Activated naive CD4-positive, alpha-beta T cell treated with anti-CD3 and anti-CD28 coated beads, Interleukin-2, amount 10 ng/mL, durations not matched to agents 7 days and 5 days (primary cell): ENCODE data around the gene ALOXE3.

Experiments
- CTCF ChIA-PET: fragments of 350-600 bp; sonication (Branson Sonifier 250); formaldehyde crosslinking; loops from one replicate; lab custom pipeline; 2021; ENCODE audit warnings: antibody characterized with exemption; lab: Charles Lee
- DNase-seq: peaks from one replicate; pipeline ENCODE4 v3.0.0-alpha.2; 2020
- H3K27ac Mint-ChIP-seq: one replicate; pipeline ENCODE4 v1.8.0; 2021; ENCODE audit warnings: mild to moderate bottlenecking, moderate library complexity, mixed read lengths
- H3K27me3 Mint-ChIP-seq: one replicate; pipeline ENCODE4 v1.8.0; 2021; ENCODE audit warnings: mild to moderate bottlenecking, mixed read lengths
- H3K36me3 Mint-ChIP-seq: one replicate; pipeline ENCODE4 v1.8.0; 2021; ENCODE audit warnings: mixed read lengths
- H3K4me1 Mint-ChIP-seq: one replicate; pipeline ENCODE4 v1.8.0; 2021; ENCODE audit warnings: mixed read lengths
- H3K4me3 Mint-ChIP-seq: one replicate; pipeline ENCODE4 v1.8.0; 2021; ENCODE audit warnings: mild to moderate bottlenecking, moderate library complexity, mixed read lengths
- H3K9me3 Mint-ChIP-seq: one replicate; pipeline ENCODE4 v1.8.0; 2021; ENCODE audit warnings: mixed read lengths

Gene ALOXE3

DNA sequence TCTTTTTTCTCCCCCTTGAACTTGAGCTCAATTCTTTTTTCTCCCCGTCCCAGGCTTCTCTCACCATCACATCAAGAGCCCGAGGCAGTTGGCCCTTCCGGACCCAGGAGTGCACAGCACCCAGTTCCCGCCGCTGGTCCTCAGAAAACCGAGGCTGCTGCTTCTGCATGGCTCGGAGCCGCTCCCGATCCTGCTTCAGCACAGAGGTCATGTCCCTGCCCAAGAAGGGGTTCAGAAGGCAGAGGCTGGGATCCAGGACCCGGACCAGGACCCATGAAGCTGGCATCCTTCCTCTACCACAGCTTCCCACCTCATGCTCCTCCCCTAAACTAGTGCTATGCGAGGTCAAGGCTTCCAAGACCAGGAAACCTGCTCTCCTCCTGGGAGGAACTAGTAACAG, 23.4 kb upstream of the ALOXE3 start:
- Mint-ChIP-seq H3K4me3 (no peak overlapping the region), H3K4me1 (peaks cover 8% of the 10 kb centered on the region), H3K9me3 (no peaks in the 10 kb centered on the region), H3K27me3 (peaks cover 3% of the 10 kb centered on the region), H3K36me3 (peaks cover 35% of the 10 kb centered on the region), H3K27ac (peak overlapping the region; percentile 38)
- CTCF ChIA-PET, result interaction anchor here (0.8 to 1.2 kb wide), 2 partner anchors 17 to 23 kb away, joined by 3 read pairs; no protein-coding TSS in a partner anchor
- no peak for DNase-seq

DNA sequence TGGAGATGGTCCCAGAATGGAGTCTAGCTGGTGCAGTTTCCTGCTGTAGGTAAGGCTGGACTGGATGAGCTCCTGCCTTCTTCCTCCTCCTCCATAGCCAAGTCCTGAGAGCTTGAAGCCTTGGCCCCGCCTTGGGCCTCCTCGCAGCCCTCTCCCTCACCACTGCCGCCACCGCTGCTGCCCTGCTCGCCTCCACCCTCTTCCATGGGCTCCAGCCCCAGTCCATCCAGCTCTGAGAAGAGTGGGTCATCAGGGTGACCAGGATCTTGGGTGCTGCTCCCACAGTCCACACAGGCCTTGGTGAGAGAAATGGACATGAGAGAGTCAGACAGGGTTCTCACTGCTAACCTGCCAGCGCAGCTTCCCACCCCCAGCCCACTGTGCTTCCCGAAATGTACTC, 22.7 kb upstream of the ALOXE3 start:
- peaks cover 10% of the 10 kb centered on the region for H3K4me1 Mint-ChIP-seq
- H3K27me3 Mint-ChIP-seq, result peaks cover 10% of the 10 kb centered on the region
- no peak overlapping the region for H3K27ac Mint-ChIP-seq
- no peak for DNase-seq
- H3K36me3 Mint-ChIP-seq, result peaks cover 29% of the 10 kb centered on the region
- CTCF ChIA-PET, result interaction anchor here (0.8 to 1.2 kb wide), 2 partner anchors 16 to 22 kb away, joined by 3 read pairs; no protein-coding TSS in a partner anchor
- H3K9me3 Mint-ChIP-seq, result no peaks in the 10 kb centered on the region
- no peak overlapping the region for H3K4me3 Mint-ChIP-seq

DNA sequence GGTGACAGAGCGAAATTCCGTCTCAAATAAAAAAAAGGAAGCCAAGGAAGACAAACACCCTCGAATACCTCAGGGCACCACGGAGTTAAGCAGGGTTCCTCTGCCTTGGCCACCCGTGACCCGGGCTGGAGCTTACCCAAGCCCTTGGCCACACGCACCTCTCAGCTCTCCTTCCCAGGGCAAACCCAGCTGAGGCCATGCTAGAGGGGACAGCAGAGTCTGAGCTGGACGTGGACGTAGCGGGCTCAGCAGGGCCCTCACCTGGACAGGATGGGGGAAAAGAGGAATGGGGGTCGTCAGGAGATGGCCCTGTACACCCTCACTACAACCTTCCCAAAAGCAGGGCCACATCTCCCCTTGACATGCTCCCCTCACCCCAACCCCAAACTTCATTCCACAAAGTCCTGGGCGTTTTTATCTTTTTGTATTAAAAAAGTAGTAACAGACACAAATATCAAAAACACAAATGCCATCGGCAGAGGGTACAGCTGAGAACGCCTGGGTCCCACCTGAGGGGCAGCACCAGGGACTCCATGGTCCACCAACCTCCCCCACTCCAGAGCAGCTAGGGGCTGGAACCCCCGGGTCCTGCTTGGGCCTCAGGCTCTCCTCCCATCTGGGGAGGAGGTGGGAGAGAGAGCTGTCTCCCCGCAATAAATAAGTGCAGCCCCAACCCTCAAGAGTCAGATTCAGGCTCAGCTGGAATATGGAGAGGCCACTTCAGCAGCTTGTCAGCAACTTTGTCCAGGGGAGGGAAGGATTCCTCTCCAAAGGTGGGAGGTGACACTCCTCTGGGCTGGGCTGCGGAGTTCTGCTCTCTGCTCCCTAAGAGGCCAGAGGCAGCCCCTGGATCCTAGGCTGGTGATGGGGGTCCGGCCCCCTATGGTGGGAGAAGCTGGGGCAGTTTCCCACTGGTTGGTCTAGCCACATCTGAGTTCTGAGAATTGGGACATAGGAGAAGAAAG, 22.0 kb upstream of the ALOXE3 start:
- DNase-seq, result no peak
- Mint-ChIP-seq H3K4me3 (no peak overlapping the region), H3K27ac (no peak overlapping the region), H3K36me3 (peaks cover 26% of the 10 kb centered on the region), H3K9me3 (no peaks in the 10 kb centered on the region), H3K27me3 (peaks cover 10% of the 10 kb centered on the region), H3K4me1 (peaks cover 10% of the 10 kb centered on the region)
- CTCF ChIA-PET, result interaction anchor here (1.2 to 3.2 kb wide), 5 partner anchors 8 to 83 kb away, joined by 3 to 40 read pairs (median 8); no protein-coding TSS in a partner anchor

DNA sequence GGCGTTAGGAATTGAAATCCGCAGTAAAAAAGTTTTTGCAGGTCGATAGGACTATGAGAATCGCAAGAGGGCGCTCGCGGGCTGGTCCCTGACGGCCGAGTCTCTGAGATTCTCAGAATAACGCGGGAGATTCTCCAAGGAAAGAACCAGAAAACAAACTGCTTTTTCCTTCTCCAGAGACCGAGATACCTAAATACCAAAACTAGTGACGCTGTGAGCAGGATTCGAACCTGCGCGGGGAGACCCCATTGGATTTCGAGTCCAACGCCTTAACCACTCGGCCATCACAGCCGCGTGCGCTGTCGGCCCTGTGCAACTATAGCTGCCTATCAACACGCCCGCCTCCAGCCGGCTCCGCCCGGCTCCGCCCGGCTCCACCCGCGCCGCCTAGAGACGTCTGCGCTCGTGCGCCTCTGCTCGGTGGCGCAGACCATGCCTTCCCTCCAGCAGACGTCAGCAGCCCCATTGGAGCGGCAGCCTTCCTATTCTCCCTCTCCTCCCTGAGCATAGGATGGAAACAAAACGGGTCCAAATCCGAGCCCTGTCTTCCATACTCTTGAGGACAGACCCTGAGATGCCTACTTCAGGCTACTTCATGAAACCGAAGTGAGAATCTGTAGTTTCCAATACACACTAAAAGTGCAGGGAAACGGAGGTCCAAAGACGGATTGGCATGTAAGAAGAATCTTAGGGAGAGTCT, 20.5 kb upstream of the ALOXE3 start:
- Mint-ChIP-seq H3K9me3 (no peaks in the 10 kb centered on the region), H3K4me3 (no peak overlapping the region), H3K36me3 (peaks cover 18% of the 10 kb centered on the region), H3K27ac (no peak overlapping the region), H3K27me3 (peaks cover 15% of the 10 kb centered on the region), H3K4me1 (peaks cover 10% of the 10 kb centered on the region)
- CTCF ChIA-PET, result interaction anchor here (0.6 to 3.2 kb wide), 14 partner anchors 9 to 161 kb away, joined by 3 to 40 read pairs (median 4); partner anchors contain the start of gene PER1
- DNase-seq, result peak; percentile 97

DNA sequence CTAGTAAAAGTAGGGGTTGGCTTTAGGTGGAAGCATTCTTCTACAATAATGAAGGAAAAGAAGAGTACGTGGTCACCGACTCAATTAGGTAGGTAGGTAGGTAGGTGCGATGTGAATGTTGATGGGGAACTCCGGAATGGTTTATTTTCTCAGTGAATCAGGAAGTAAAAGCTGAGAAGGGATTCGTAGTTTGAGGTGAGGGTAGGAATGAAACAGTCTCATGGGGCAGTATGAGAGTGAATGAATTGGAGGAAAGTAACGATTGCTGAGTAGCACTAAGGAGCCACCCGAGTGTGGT, 20.0 kb upstream of the ALOXE3 start:
- CTCF ChIA-PET, result interaction anchor here (0.6 to 3.2 kb wide), 19 partner anchors 12 to 162 kb away, joined by 3 to 40 read pairs (median 4); partner anchors contain the start of genes HES7 and PER1
- Mint-ChIP-seq H3K27me3 (peaks cover 20% of the 10 kb centered on the region), H3K36me3 (peaks cover 14% of the 10 kb centered on the region), H3K27ac (no peak overlapping the region), H3K4me3 (no peak overlapping the region), H3K4me1 (peaks cover 10% of the 10 kb centered on the region), H3K9me3 (no peaks in the 10 kb centered on the region)
- DNase-seq, result no peak

DNA sequence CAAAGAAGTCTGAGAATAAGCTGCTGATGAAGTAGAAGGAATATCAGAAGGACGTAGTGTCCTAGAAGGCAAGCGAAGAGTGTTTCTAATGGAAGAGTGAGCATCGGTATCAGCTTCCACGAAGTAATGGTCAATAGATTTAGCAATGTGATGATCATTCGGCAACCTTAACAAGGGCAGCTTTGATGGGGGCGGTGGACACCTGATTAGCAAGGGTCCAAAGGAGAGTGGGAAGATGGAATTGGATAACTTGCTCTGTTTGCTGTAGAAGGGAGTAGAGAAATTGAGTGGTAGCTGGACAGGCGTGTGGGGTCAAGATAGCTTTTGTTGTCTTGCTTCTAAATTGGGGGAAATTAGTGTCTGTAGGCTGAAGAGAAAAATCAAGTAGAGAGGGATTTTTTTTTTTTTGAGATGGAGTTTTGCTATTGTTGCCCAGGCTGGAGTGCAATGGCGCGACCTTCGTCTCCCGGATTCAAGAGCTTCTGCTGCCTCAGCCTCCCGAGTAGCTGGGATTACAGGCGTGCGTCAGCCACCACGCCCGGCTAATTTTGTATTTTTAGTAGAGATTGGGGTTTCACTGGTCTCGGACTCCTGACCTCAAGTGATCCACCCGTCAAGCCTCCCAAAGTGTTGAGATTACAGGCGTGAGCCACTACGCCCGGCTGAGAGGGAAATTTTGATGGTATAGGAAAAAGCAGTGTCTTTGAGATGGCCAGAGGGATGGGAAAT, 19.5 kb upstream of the ALOXE3 start:
- Mint-ChIP-seq H3K4me1 (peaks cover 10% of the 10 kb centered on the region), H3K36me3 (peaks cover 14% of the 10 kb centered on the region), H3K4me3 (no peak overlapping the region), H3K9me3 (no peaks in the 10 kb centered on the region), H3K27ac (no peak overlapping the region), H3K27me3 (peaks cover 25% of the 10 kb centered on the region)
- CTCF ChIA-PET, result interaction anchor here (0.6 to 3.2 kb wide), 17 partner anchors 11 to 603 kb away, joined by 3 to 40 read pairs (median 4); partner anchors contain the start of genes HES7 and PER1
- no peak for DNase-seq

DNA sequence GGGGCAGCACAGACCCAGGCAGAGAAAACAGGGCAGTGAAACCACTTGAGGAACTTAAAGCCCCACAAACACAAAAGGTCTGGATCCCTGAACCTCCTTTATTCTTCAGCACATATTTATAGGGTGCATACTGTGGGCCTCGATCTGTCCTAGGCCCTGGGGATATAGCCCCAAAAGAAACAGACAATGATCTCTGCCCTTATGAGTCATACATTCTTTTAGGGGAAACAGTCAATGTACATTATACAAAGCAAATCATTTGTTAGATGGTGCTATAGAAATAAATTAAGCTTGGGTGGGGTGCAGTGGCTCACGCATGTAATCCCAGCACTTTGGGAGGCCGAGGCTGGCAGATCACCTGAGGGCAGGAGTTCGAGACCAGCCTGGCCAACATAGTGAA, 15.6 kb upstream of the ALOXE3 start:
- no peaks in the 10 kb centered on the region for H3K9me3 Mint-ChIP-seq

DNA sequence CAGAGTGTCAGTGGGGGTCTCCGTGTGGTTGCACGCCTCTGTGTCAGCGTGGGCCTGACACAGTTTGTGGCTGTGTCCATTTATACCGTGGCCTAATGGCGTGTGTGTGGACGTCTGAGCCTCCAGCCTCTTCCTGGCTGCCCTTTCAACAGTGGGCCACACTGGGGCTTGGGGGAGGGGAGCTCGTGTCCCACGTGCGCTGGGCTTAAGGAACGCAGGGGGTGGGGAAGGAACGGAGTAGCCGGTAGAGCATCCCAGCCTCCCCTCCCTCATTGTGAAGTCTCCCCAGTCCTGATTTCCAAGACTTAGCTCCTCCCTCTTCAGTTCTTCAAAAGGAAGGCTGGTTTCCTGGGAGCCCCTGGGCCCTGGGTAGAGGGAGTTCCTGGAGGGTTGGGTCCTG, 15.1 kb upstream of the ALOXE3 start:
- H3K27me3 Mint-ChIP-seq, result peaks cover 55% of the 10 kb centered on the region
- CTCF ChIA-PET, result interaction anchor here (0.9 kb wide), 1 partner anchor 23 kb away, joined by 3 read pairs; no protein-coding TSS in a partner anchor
- no peak overlapping the region for H3K4me3 Mint-ChIP-seq
- H3K4me1 Mint-ChIP-seq, result peaks cover 3% of the 10 kb centered on the region
- H3K36me3 Mint-ChIP-seq, result no peaks in the 10 kb centered on the region
- no peak overlapping the region for H3K27ac Mint-ChIP-seq
- no peak for DNase-seq
- no peaks in the 10 kb centered on the region for H3K9me3 Mint-ChIP-seq

More for the DNA sequence above, 15.6 kb upstream of the ALOXE3 start:
- H3K27me3 Mint-ChIP-seq, result peaks cover 50% of the 10 kb centered on the region
- DNase-seq, result no peak
- no peaks in the 10 kb centered on the region for H3K36me3 Mint-ChIP-seq
- H3K4me1 Mint-ChIP-seq, result peaks cover 3% of the 10 kb centered on the region
- CTCF ChIA-PET, result interaction anchor here (0.9 to 1.7 kb wide), 2 partner anchors 23 to 55 kb away, joined by 3 read pairs; no protein-coding TSS in a partner anchor
- no peak overlapping the region for H3K27ac Mint-ChIP-seq
- H3K4me3 Mint-ChIP-seq, result no peak overlapping the region

DNA sequence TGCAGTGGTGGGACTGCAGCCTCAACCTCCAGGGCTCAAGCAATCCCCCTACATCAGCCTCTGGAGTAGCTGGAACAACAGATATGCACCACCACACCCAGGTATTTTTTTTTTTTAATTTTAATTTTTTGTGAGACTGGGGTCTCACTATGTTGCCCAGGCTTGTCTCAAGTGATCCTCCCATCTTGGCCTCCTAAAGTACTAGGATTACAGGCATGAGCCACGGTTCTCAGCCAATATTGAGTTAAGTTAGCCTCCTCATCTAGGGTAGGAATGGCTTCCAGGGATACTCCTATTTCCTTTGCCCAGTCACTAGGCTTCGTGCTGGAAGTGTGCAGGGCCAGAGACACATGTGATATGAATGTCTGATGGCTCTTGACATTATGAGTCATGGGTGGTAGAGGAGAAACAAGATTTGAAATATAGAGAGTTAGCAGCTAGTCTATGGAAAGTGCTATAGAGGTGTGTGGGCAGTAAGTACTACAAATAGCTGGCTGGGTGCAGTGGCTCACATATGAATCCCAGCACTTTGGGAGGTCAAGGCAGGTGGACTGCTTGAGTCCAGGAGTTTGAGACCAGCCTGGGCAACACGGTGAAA, 13.6 kb upstream of the ALOXE3 start:
- CTCF ChIA-PET, result interaction anchor here (0.6 to 1.2 kb wide), 3 partner anchors 13 to 32 kb away, joined by 3 to 6 read pairs (median 3); no protein-coding TSS in a partner anchor

DNA sequence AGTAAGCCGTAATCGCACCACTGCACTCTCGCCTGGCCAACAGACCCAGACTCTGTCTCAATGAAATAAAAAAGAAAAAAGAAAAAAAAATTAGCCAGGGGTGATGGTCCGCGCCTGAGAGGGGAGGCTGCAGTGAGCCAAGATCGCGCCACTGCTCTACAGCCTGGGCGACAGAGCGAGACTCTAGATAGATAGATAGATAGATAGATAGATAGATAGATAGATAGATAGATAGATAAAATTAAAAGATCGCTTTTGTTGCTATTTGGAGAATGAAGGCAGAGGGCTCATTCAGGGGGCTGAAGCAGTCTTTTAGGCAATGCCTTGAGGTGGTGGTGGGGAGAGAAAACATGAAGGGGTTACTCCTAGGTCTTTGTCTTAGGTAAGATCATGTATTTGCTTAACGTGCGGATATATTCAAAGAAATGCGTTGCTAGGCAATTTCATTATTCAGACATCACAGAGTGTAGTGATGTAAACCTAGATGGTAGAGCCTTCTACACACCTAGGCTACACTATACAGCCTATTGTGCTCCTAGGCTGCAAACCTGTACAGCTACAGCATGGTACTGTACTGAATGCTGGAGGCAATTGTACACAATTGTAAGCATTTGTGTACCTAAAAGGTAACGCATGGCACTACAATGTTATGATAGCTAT, 9.9 kb upstream of the ALOXE3 start:
- no peak for DNase-seq
- H3K4me1 Mint-ChIP-seq, result peaks cover 39% of the 10 kb centered on the region
- CTCF ChIA-PET, result interaction anchor here (1.5 to 2.5 kb wide), 3 partner anchors 10 to 68 kb away, joined by 3 to 15 read pairs (median 7); partner anchors contain the start of gene ALOXE3
- H3K4me3 Mint-ChIP-seq, result no peak overlapping the region
- peaks cover 78% of the 10 kb centered on the region for H3K27me3 Mint-ChIP-seq
- H3K27ac Mint-ChIP-seq, result no peak overlapping the region
- peaks cover 2% of the 10 kb centered on the region for H3K36me3 Mint-ChIP-seq
- H3K9me3 Mint-ChIP-seq, result no peaks in the 10 kb centered on the region

More for the DNA sequence above, 13.6 kb upstream of the ALOXE3 start:
- Mint-ChIP-seq H3K4me3 (no peak overlapping the region), H3K4me1 (peaks cover 9% of the 10 kb centered on the region), H3K27ac (no peak overlapping the region), H3K36me3 (no peaks in the 10 kb centered on the region), H3K9me3 (no peaks in the 10 kb centered on the region), H3K27me3 (peaks cover 67% of the 10 kb centered on the region)
- DNase-seq, result no peak

DNA sequence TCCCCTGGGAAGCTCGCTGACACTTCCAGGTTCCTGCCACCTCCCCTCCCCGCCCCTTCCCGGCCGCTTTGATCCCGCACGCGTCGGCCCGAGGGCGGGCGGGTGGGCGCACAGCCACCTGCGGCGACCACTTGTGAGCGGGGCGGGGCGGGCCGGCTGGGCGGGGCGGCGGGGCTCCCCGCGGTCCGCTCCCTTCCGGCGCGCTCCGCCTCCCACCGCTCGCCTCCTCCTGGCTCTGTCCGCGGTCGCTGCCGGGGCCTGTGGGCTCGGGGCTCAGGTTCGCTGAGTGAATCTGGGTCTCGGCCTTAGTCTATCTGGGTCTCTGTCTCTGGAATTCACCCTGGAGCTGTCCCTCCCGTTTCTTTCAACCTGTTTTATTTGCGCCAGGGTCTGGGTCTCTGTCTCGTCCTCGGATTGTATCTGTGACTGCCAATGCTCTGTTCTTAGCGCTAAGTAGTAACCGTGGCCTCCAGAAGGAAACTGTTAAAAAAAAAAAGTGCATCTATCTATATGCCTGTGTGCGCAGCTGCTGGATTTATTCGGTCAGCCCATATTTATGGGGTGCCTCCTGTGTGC, 8.3 kb upstream of the ALOXE3 start:
- peaks cover 52% of the 10 kb centered on the region for H3K4me1 Mint-ChIP-seq
- CTCF ChIA-PET, result interaction anchor here (0.7 to 2.5 kb wide), 5 partner anchors 8 to 117 kb away, joined by 3 to 15 read pairs (median 4); partner anchors contain the start of gene ALOXE3
- peaks cover 2% of the 10 kb centered on the region for H3K36me3 Mint-ChIP-seq
- H3K27ac Mint-ChIP-seq, result peak overlapping the region; percentile 84
- peak; percentile 65 for DNase-seq
- H3K4me3 Mint-ChIP-seq, result peak overlapping the region; percentile 93
- H3K27me3 Mint-ChIP-seq, result peaks cover 86% of the 10 kb centered on the region
- no peaks in the 10 kb centered on the region for H3K9me3 Mint-ChIP-seq

DNA sequence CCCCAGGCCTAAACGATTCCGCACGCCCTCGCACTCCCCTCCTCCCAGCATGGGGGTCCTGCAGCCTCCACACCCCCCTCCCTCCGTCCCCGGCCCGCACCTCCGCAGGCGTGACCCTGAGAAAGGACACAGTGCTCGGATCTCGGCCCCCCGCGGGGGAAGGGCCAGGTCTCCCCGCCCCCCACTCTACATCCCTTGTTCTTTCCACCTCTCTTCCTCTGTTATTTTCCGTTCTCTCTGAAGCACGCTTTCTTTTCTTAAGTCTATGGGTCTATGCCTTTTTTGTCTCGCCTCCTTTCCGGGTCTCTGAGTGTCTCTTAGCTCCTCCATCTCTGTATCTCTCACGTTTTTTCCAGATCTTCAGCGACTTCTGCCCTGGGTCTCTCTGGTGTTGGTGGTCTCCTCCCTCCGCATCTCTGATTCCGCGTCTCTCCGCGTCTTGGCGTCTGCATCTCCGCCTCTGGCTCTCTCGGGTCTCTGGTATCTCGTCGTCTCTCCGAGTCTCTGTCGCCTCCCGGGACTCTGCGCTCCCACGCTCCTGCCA, 7.7 kb upstream of the ALOXE3 start:
- H3K4me1 Mint-ChIP-seq, result peaks cover 54% of the 10 kb centered on the region
- no peaks in the 10 kb centered on the region for H3K9me3 Mint-ChIP-seq
- DNase-seq, result no peak
- CTCF ChIA-PET, result interaction anchor here (0.7 to 2.5 kb wide), 2 partner anchors 9 to 12 kb away, joined by 4 to 15 read pairs; no protein-coding TSS in a partner anchor
- H3K4me3 Mint-ChIP-seq, result peak overlapping the region; percentile 93
- peaks cover 87% of the 10 kb centered on the region for H3K27me3 Mint-ChIP-seq
- H3K36me3 Mint-ChIP-seq, result peaks cover 2% of the 10 kb centered on the region
- peak overlapping the region; percentile 84 for H3K27ac Mint-ChIP-seq
